A549 (cell line): ENCODE results near the gene NPTXR. TPM values are rescaled to one million over a fixed set of nuclear protein-coding genes. Genes with fewer than 3 reads are reported as not detected.

ENCODE experiments used
- ATAC-seq, 2 experiments: fragments of 200-7000 bp in 1 of 2; fragments of >200 bp in 1 of 2; cut with Nextera tagmentation in 1 of 2; cut with Tn5 transposase in 1 of 2; 3 replicates each; pipeline versions ENCODE4 v1.8.0 to v1.9.1; 2018 to 2020; ENCODE audit warnings: mild to moderate bottlenecking in 1 of 2, moderate library complexity in 1 of 2
- CTCF ChIA-PET: fragments of 300-600 bp; sonication (Branson Sonifier 250); formaldehyde crosslinking; extraction: SDS; loops from one replicate; lab custom pipeline; 2021; ENCODE audit warnings: antibody characterized with exemption, inconsistent platforms; lab: Yijun Ruan, JAX
- POLR2A ChIA-PET: fragments of 350-600 bp; formaldehyde crosslinking; extraction: SDS; loops from one replicate; lab custom pipeline; 2021; ENCODE audit warnings: antibody characterized with exemption, inconsistent platforms; lab: Yijun Ruan, JAX
- DNase-seq, 2 experiments: peaks; one replicate each; pipeline versions ENCODE4 v3.0.0 to v3.0.0-alpha.2; 2011 to 2016; ENCODE audit warnings: low read depth in 1 of 2, low spot score in 1 of 2
- FAIRE-seq: peaks from 2 replicates; lab custom pipeline; 2011; peaks lifted over from hg19 to GRCh38; lab: Jason Lieb, UNC
- H3K27ac ChIP-seq, 2 experiments: fragments of >200 bp; sonication (Bioruptor Twin); formaldehyde crosslinking; 3 replicates each; pipeline ENCODE4 v1.5.1; 2016 to 2017
- H3K4me1 ChIP-seq: fragments of >200 bp; sonication (Bioruptor Twin); formaldehyde crosslinking; 3 replicates; pipeline ENCODE4 v1.6.1; 2016
- H3K4me2 ChIP-seq: fragments of >200 bp; sonication (Bioruptor Twin); formaldehyde crosslinking; 3 replicates; pipeline ENCODE4 v1.6.1; 2016
- H3K4me3 ChIP-seq: fragments of >200 bp; sonication (Bioruptor Twin); formaldehyde crosslinking; 3 replicates; pipeline ENCODE4 v1.5.1; 2016
- H3K9me3 ChIP-seq: fragments of >200 bp; sonication (Bioruptor Twin); formaldehyde crosslinking; 3 replicates; pipeline ENCODE4 v1.6.1; 2016
- ATOH8 ChIP-seq: fragments of 250-450 bp; sonication (Bioruptor Pico); IDR thresholded peaks from 2 replicates; pipeline ENCODE4 v1.5.0; 2020; ENCODE audit warnings: low read depth, mild to moderate bottlenecking, moderate library complexity
- CEBPB ChIP-seq, 2 experiments: fragments of >200 bp in 1 of 2; sonication (Bioruptor Twin) in 1 of 2; formaldehyde crosslinking in 1 of 2; IDR thresholded peaks; 2 replicates each; pipeline ENCODE4 v1.6.1; 2012 to 2016
- CHD4 ChIP-seq: fragments of 200-600 bp; sonication (generic); IDR thresholded peaks from 2 replicates; pipeline ENCODE4 v1.6.1; 2016; ENCODE audit warnings: antibody characterized with exemption, mild to moderate bottlenecking, borderline replicate concordance
- CTCF ChIP-seq: fragments of >200 bp; sonication (Bioruptor Twin); formaldehyde crosslinking; IDR thresholded peaks from 3 replicates; pipeline ENCODE4 v1.5.1; 2016
- ESRRA ChIP-seq: fragments of 150-350 bp; IDR thresholded peaks from 2 replicates; pipeline ENCODE4 v1.6.1; 2014; ENCODE audit warnings: mild to moderate bottlenecking, low read length, borderline replicate concordance
- GATA3 ChIP-seq: IDR thresholded peaks from 2 replicates; pipeline ENCODE4 v1.6.1; 2012; ENCODE audit warnings: borderline replicate concordance
- HDAC2 ChIP-seq: fragments of 200-600 bp; sonication (generic); IDR thresholded peaks from 2 replicates; pipeline ENCODE4 v1.6.1; 2016
- HEYL ChIP-seq: fragments of 250-450 bp; sonication (Bioruptor Pico); IDR thresholded peaks from 2 replicates; pipeline ENCODE4 v1.8.0; 2021; ENCODE audit warnings: mild to moderate bottlenecking, moderate library complexity
- HOXB5 ChIP-seq: fragments of 250-450 bp; sonication (Bioruptor Pico); IDR thresholded peaks from 2 replicates; pipeline ENCODE4 v1.5.0; 2020; ENCODE audit warnings: mild to moderate bottlenecking, moderate library complexity
- MYC ChIP-seq: IDR thresholded peaks from 2 replicates; pipeline ENCODE4 v1.6.1; 2012; ENCODE audit warnings: mild to moderate bottlenecking, inconsistent platforms, low read length, improper control_type of control experiment, borderline replicate concordance
- NPAS2 ChIP-seq: fragments of 250-450 bp; sonication (Bioruptor Pico); IDR thresholded peaks from 2 replicates; pipeline ENCODE4 v1.8.0; 2022; ENCODE audit warnings: mild to moderate bottlenecking, moderate library complexity, borderline replicate concordance
- NR3C1 ChIP-seq: fragments of >200 bp; sonication (Bioruptor Twin); formaldehyde crosslinking; IDR thresholded peaks from 3 replicates; pipeline ENCODE4 v1.6.1; 2017
- PBX3 ChIP-seq: IDR thresholded peaks from 2 replicates; pipeline ENCODE4 v1.6.1; 2012
- POLR2A ChIP-seq: IDR thresholded peaks from 2 replicates; pipeline ENCODE4 v1.6.1; 2012; ENCODE audit warnings: mild to moderate bottlenecking, low read length
- RAD21 ChIP-seq, 2 experiments: fragments of >200 bp in 1 of 2; sonication (Bioruptor Twin) in 1 of 2; formaldehyde crosslinking in 1 of 2; IDR thresholded peaks in 1 of 2; conservative IDR thresholded peaks in 1 of 2; 2 replicates in 1 of 2; 3 replicates in 1 of 2; pipeline ENCODE4 v1.6.1; 2012 to 2018; ENCODE audit warnings: inconsistent platforms in 1 of 2
- RARB ChIP-seq: fragments of 250-450 bp; sonication (Bioruptor Pico); IDR thresholded peaks from 2 replicates; pipeline ENCODE4 v1.8.0; 2021; ENCODE audit warnings: mild to moderate bottlenecking, moderate library complexity
- REST ChIP-seq: fragments of 200-600 bp; sonication (generic); IDR thresholded peaks from 2 replicates; pipeline ENCODE4 v1.6.1; 2016; ENCODE audit warnings: antibody characterized with exemption, mild to moderate bottlenecking, moderate library complexity
- RFX5 ChIP-seq: fragments of 450-650 bp; IDR thresholded peaks from 2 replicates; pipeline ENCODE4 v1.7.1; 2014; ENCODE audit warnings: antibody characterized with exemption, mild to moderate bottlenecking, moderate library complexity
- RNF2 ChIP-seq: fragments of 200-600 bp; sonication (generic); IDR thresholded peaks from 2 replicates; pipeline ENCODE4 v1.6.1; 2016; ENCODE audit warnings: low read depth, mild to moderate bottlenecking, antibody characterized with exemption, moderate library complexity, borderline replicate concordance
- SMC3 ChIP-seq: fragments of >200 bp; sonication (Bioruptor Twin); formaldehyde crosslinking; IDR thresholded peaks from 3 replicates; pipeline ENCODE4 v1.6.1; 2018; ENCODE audit warnings: inconsistent platforms
- TP53 ChIP-seq: fragments of 250-450 bp; sonication (Bioruptor Pico); IDR thresholded peaks from 2 replicates; pipeline ENCODE4 v1.5.0; 2021; ENCODE audit warnings: mild to moderate bottlenecking, moderate library complexity
- ZSCAN20 ChIP-seq: fragments of 250-450 bp; sonication (Bioruptor Pico); IDR thresholded peaks from 2 replicates; pipeline ENCODE4 v1.8.0; 2022; ENCODE audit warnings: mild to moderate bottlenecking, moderate library complexity
- WGBS: methylation state at CpG from one replicate; pipeline ENCODE4 v1.1.6; 2017; ENCODE audit errors: missing lambda C conversion rate; 5-methylcytosine and 5-hydroxymethylcytosine counted together
- polyA plus RNA-seq, 4 experiments: library from polyadenylated mRNA; depleted of rRNA in 3 of 4; stranded (reverse); fragments of >200 nt; fragmentation: RNase III in 1 of 4; extraction: RNeasy Plus Mini Kit Qiagen cat#74134 plus additional on column Dnase treatment in 1 of 4; gene quantifications; 2 replicates in 3 of 4; 3 replicates in 1 of 4; pipeline ENCODE4 v1.2.3, GENCODE V29; 2011 to 2017

The NPTXR gene
- polyA plus RNA-seq, 2 of the 4 experiments (the other 2 are of a cell fraction) = 3.3 to 15.3 TPM

GRCh38 chr22:38776086-38776485, 67.7 kb downstream of the NPTXR start:
- Histone ChIP-seq H3K4me3 (no peak overlapping the region), H3K27ac (no peak overlapping the region), H3K4me1 (no peaks in the 10 kb centered on the region), H3K9me3 (no peaks in the 10 kb centered on the region), H3K4me2 (no peak overlapping the region)
- no peak for FAIRE-seq
- WGBS = 81% methylated on average over 6 of the region's 6 CpGs
- CTCF ChIA-PET = interaction anchor here (1.3 to 2.8 kb wide), 4 partner anchors 7 to 93 kb away, joined by 4 to 10 read pairs (median 6); no protein-coding TSS in a partner anchor
- POLR2A ChIA-PET = no interaction called here
- no peak for DNase-seq
- TF ChIP-seq CEBPB (IDR thresholded peaks at IDR 0.05) (no peak), RFX5 (no peak), GATA3 (no peak), CHD4 (no peak), NPAS2 (CRISPR knock-in tag) (no peak), ATOH8 (CRISPR knock-in tag) (no peak), MYC (no peak), POLR2A (no peak), PBX3 (no peak), NR3C1 (no peak), ZSCAN20 (CRISPR knock-in tag) (no peak), HOXB5 (CRISPR knock-in tag) (no peak), RAD21 (conservative IDR thresholded peaks at IDR 0.05 in 1 of 2, IDR thresholded peaks at IDR 0.05 in 1 of 2) (no peak)
- ATAC-seq = no peak

GRCh38 chr22:38775656-38776055, 68.2 kb downstream of the NPTXR start:
- Histone ChIP-seq H3K4me1 (no peaks in the 10 kb centered on the region), H3K9me3 (no peaks in the 10 kb centered on the region), H3K4me3 (no peak overlapping the region), H3K4me2 (no peak overlapping the region), H3K27ac (peak overlapping the region in 1 of 2 experiments; percentile 46; a peak in 1 of 6 replicates)
- DNase-seq = no peak
- TF ChIP-seq ZSCAN20 (CRISPR knock-in tag) (no peak), SMC3 (no peak), CEBPB (IDR thresholded peaks at IDR 0.05) (no peak), HEYL (CRISPR knock-in tag) (no peak), HDAC2 (no peak), CHD4 (no peak), RARB (no peak), TP53 (CRISPR knock-in tag) (no peak), RNF2 (no peak), PBX3 (no peak), ESRRA (no peak), CTCF (no peak), REST (no peak), RAD21 (conservative IDR thresholded peaks at IDR 0.05 in 1 of 2, IDR thresholded peaks at IDR 0.05 in 1 of 2) (no peak)
- POLR2A ChIA-PET = no interaction called here
- ATAC-seq = no peak
- WGBS = 88% methylated on average over 12 of the region's 13 CpGs
- CTCF ChIA-PET = interaction anchor here (1.3 to 2.2 kb wide), 2 partner anchors 10 to 14 kb away, joined by 4 to 7 read pairs; no protein-coding TSS in a partner anchor
- no peak for FAIRE-seq
